ENCODE data around the gene HLF.

The HLF gene

DNA sequence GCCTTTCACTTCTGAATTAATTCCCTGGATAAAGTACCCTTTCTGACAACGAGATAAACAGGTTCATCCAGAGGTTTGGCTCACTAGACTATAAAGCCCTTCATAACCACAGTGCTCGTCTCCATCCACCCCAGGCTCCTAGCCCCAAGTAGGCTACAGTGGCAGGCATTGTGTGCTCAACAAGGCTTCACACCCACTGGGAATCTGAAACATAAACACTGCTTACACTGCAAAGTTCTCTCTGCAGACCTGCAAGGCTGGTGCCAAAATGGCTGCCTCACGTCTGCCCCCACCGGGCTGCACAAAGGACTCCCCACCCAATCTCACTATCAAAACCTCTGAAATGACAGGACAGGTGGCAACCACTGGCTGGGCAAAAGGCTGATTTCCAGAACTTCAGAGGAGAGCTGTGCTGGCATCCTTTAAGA, 5.1 kb upstream of the HLF start:
- no peak for DNase-seq

DNA sequence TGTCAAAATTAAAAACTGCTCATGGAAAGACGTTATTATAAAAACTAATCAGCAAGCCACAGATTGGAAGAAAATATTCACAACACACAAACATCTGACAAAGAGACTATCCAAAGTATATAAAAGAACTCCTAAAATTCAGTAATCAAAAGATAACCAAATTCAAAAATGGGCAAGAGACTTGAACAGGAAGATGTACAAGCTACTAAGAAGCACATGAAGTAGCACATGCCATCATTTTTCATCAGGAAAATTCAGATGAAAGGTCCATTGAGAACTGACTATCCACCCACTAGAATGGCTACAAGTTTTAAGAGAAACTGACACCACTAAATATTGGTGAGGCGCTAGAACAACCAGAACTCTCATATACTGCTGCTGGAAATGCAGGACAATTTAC, 3.4 kb upstream of the HLF start:
- no peak for DNase-seq

DNA sequence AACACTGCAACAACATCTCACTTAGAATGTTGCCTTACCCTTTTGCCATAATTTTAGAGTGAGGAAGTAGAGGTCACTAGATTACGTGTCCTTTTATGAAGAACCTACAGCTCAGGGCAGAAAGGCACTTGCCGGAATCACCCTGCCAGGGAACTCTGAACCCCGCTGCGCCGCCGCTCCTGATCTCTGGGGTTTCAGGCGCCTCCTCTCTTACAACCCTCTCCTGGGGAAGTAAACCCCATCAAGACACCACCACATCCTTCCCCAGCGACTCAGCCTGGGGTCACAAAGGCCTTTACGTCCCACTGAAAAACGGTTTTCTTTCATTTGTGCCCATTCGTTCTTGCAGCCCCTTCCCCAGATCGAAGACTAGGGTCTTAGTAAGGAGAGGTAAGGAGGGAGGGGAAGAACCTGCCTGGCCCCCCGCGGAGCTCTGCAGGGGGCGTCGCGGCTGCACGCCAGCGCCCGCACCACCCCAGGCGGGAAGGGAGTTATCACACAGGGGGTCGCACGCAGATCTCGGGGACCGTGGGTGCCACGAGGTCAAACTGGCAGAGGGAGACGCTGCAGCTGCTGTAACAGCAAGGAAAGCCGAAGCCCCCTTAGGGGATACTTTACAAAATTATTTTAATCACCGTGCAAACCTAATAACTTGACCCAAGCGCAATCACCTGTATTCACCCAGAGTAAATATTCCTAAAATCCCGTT, 1.0 kb upstream of the HLF start:
- DNase-seq = no peak

DNA sequence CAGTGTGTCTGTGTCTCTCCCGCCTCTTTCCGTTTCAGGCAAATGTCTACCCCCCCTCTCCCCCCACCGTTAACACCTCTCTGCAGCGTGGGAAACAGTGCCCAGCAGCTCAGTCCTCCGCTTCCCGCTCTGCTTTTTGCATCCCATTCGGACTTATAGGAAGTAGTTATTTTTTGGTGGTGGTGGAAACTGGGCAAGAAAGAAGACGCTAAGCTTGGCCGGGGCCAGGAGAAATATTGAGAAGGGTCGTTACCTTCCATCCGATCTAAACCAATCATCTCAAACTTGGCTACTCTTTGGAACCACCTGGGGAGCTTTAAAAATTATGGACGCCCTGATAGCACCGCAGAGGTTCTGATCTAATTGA, 499 bp upstream of the HLF start:
- DNase-seq = no peak

DNA sequence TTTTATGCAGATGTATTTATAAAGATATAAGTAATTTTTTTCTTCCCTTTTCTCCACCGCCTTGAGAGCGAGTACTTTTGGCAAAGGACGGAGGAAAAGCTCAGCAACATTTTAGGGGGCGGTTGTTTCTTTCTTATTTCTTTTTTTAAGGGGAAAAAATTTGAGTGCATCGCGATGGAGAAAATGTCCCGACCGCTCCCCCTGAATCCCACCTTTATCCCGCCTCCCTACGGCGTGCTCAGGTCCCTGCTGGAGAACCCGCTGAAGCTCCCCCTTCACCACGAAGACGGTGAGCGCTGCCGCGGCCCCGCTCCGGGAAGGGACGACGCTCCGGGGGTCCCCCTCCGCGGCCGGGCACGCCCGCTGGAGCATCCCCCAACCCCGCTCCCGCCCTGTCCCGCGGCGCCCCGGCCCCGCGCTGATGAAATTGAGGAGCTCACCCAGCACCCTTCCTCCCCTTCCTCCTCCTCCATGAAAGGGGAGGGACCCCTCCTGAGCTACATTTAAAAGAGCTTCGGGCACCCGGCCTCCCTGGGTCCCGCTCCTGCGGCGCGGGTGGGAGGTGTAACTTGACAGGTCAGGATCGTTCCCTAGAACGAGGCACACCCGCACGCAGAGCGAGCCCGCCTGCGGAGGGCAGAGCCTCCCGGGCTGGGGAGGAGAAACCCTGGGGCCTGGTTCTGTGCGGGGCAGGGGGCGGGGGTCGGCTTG, 706 bp downstream of the HLF start:
- no peak for DNase-seq

DNA sequence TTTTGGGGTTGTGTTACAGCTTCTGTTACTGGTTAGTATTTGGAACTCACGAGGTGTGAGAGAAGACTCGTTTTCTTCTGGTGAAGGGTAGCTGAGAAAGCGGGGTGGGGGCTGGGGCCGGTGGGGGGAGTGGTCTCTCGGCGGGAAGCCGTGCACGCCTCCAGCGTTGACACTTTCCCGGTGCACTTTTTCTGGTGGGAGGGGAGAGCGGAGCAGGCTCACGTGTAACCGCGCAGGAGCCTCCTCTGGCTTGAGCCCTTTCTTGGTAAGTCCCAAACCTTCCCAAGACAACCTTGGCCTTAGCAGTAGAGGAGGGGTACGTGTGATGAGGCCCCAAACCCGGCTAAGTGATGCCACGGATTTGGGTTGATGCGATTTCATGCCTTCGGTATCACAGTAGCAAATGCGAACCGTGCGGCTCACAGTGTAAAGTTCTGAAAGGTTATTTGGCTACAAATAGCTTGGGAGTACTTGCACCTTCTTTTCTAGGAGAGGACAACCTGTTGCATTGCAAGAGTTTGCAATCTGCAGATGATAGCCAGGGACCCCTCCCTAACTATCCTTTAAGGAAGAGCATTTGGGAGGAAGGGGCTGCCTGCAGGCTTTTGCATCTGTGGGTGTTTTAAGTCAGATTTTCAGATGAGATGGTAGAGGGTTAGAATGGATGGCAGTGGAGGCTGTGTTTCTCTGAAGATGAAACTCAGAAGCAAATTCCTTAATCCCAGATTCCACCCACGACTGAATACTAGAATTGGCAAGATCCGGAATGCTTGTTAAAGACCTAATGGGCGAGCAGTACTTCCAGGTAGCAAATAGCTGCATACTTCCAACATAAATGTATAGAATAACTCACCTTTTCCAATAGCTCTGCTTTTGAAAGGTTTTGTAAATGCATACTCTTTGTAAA, 1.5 kb downstream of the HLF start:
- DNase-seq = no peak

DNA sequence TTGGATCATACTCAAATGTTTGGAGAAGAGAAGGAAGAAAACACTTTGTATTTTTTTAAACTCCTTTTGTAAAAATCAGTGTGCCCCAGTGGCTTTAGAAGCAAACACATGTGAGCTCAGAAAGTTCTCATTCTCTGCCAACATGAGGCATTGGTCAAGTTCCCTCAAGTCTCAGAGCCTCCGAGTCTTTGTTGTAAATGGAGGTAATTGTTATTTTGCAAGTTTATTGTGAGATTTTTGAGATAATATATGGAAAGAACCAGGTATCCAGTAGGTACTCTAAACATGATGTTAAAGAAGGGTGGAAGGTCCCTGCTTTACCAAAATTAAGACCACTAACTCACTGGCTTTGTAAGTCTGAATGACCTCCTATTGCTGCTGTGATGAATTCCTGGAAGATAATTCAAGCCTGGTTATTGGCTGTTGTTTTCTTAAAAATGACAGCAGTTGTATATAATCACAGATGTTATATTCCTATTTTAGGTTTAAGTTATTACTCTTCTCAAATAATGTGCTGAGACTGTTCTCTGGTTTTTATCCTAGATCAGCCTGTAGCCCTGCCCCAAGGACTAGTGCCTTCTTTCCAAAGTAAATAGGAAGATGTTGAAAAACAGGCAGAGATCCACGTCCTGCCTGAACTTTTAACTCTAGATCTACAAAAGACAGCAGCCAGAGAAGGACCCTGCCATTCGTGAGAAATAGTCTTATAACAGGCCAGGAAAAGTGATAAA, 2.4 kb downstream of the HLF start:
- DNase-seq = no peak

DNA sequence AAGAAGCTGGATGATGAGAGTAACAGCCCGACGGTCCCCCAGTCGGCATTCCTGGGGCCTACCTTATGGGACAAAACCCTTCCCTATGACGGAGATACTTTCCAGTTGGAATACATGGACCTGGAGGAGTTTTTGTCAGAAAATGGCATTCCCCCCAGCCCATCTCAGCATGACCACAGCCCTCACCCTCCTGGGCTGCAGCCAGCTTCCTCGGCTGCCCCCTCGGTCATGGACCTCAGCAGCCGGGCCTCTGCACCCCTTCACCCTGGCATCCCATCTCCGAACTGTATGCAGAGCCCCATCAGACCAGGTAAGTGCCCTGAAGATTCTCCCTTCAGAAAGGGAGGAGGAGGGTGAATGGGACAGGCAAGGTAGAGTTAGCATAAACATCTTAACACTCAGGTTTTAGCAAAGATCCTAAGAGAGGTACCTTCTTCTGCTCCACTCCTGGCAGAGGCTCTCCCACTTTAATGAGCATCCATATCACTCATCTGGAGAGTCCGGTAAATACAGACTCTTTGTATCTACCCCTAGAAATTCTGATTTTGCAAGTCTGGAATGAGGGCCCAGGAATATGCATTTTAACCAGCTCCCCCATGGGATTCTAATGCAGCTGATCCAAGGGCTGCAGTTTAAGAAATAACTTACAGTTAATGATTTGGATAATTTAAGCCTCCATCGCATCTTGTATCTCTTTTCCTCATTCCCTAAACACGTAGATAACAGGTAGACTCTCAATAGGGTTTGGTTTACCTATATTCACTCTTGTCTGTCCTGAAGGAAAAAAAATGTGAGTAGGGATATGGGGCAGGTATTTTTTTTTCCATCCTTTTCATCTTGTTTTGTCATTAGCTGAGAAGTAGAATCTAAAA, 3.3 kb downstream of the HLF start:
- DNase-seq = no peak

DNA sequence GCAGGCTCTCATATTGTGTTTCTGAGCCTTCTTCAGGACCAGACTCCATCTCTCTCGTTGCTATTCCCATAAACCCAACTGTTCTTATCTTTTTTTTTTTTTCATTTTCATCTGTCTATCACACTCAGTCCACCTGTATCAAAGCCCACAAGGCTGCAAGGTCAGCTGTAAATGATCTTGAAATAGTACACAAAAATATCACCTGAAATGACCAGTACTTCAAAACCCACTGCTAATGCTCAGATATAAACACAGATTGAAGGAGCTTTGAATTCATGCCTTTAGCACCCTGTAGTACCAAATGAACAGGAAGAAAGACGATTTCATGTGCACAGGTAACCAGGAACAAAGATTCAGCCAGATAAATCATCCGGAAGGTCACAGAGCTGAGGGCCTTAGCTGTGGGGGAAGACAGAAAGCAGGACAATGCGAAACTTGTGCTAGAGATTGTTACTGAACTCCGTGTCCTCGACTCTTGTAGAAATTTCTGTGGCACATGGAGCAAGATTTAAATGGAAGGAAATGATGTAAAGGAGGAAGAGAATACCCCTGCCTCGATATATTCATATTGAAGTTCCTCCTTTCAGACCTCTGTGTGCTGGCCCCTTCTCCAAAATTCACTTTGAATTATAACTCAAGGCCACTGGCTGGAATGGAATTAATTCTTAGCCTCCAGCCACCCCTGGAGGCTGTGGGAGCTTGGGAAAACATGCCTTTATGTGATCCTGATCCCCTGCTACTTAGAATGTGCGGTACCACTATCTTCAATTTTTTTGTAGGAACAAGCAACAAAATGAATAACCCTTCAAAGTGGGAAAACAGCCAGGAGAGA, 4.1 kb downstream of the HLF start:
- no peak for DNase-seq

DNA sequence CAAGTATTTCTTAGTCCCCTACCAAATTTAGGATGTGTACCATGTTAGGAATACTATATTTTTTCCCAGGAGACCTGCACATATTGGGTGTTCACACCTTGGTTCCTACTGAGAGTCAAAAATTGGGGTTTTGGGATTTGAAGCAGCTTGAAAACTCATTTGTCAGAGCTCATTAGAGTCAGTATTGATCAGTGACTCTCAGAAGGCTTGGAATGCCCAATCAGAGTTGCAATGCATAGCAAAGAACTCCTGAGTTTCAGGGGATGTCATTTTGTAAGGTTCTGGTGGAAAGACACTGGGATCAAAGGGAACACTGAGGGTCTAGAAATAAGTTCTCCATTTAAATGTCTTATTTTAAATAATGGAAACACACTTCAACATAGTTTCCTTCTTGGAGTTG, 5.1 kb downstream of the HLF start:
- no peak for DNase-seq

DNA sequence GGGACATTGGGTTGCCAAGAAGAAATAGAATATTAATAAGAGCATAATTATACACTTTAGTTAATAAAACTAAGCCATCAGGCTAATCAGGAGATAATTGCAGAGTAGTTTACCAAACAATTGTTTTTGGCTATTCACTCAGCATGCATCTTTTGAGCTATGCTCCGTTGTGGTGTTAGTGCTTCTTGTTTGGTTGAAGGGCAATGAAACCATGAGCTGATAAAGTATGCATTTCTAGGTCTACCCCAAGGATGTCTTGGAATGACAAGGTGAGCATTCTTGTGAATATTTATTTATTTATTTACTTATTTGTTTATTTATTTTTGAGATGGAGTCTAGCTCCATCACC, 6.4 kb downstream of the HLF start:
- DNase-seq = no peak

DNA sequence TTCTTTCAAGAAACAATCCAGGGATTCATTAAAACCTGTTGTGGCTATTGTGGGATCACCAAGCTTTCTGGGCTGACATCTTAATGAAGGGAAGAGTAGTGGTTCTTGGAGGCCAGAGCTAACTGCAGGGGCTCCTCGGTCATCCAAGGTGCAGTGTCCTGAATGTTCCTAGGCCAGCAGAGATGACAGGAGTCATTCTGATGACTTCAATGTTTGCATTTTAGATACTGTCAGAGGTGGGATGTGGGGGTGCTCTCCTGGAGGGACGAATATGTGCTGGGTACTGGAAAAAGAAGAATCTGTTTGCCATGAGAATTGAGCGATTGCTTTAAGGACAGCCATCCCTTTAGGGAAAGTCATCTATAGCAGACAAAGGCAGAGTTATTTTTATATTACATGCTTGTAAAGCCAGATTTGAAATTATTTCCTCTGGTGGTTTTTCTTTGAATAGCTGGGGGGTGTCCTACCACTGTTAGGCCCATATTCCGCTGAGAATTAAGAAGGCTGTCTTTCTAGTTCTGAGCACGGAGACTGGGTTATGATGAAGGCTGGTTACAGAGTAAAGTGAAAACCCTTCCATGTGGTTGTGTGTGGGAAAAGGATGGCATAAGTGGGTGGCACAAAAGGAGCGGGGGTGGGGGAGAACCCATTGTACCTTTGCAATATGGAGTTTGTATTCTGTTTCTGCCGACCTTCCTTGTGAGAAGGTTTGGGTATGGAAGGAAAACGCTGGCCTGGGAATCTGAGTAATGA, 7.4 kb downstream of the HLF start:
- no peak for DNase-seq

DNA sequence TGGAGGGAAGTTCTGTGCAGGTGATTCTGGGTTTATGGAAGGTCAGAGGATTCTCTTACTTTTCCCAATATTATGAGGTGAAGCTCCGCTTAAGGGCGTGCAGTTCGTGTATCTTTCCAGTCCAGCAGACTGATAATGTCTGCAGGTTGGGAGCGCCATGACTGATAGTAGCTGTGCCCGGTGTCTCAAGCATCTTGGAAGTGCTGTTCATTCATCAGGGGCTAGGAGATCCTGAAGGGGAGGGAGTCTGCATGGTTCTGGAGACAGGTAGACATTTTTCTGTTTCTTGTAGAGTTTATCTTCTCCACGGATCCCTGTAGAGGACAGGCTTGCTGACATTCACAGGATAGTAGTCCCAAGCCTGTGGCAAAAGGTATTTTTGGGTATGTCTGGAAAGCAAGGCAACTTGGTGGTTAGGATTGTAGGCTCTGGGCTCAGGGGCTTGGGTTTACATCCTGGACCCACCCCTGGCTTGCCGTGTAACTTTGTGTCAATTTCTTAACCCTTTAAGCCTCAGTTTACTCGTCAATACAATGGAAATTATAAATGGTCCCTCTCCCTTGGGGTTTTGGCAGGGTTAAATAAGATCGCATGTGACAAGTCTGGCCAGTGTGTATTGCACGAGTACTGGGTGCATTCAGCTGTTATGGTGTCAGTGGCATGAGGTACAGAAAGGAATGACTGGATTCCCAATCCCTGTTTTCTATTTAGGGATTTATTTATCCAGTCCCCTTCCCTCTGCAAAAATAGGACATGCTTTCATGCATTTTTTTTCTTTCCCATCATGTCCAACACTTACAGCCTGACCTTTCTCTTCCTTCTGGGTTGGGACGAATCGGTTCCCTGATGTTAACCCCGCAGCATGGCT, 8.2 kb downstream of the HLF start:
- no peak for DNase-seq

DNA sequence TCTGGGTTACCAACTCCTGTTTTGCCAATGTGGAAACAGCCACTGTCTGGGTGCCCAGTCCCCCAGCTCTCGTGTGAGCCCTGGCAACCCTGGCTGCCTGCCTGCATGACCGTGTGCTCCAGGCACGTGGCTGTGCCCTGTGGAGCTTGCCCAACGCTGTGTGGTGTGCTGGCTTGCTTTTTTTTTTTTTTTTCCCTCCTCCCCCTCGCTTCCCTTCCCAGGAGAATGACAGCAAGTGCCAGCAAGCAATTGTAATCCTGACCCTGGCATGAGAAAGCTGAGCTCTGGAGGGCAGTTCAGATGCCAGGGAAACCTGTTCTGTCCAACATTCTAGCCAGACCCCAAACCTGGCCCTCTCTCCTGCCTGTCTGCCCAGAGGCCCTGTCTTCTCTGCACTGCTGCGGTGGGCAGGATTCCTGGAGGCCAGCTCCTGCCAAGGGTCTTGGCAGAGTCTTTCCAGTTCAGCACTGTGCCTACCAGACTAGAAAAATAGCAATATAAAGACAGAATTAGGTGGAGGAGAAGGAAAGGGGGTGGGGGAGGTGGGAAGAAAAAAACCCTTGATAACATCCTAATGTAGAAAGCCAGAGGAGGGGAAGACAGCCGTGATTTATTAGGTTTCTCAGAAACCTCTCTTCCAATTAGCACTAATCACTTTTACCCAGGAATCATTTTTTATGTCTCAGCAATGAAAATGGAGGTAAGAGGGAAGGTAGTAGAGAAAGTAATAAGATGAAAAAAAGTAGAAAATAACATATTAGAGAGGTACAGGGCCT, 9.0 kb downstream of the HLF start:
- no peak for DNase-seq

DNA sequence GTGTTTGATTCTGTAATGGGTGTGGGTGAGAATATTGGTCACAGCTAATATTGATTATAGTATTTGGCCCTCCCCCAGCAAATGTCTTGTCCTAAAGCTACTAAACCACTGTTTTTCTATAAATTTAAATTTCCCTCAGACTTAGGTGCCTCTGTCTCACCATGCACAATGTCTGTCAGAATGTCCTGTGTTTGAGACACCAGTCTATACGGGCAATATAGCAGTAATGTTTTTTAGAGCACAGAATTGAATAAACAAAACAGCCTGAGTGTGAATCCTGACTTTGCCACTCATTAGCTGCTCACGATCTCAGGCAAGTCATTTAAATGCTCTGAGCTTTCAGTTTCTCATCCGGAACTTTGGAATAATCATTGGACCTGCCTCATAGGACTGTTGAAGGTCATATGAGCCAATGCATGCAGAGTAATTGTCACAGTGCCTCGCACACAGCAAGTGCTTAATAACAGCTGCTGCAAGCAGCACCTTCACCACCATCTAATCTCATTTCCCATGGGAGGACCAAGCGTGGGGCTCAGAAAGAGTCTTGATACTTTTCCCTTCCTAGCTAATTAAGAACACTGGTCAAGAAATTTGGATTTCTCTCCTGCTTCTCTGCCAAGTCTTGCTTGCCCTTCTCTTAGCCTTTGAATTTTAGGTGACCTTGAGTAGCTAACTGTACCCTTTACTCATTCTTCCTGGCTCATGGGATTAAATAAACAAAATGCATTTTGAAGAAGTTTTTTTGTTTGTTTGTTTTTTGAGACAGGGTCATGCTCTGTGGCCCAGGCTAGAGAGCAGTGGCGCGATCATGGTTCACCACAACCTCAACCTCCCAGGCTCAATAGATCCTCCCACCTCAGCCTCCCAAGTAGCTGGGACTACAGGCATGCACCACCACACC, 9.8 kb downstream of the HLF start:
- no peak for DNase-seq

DNA sequence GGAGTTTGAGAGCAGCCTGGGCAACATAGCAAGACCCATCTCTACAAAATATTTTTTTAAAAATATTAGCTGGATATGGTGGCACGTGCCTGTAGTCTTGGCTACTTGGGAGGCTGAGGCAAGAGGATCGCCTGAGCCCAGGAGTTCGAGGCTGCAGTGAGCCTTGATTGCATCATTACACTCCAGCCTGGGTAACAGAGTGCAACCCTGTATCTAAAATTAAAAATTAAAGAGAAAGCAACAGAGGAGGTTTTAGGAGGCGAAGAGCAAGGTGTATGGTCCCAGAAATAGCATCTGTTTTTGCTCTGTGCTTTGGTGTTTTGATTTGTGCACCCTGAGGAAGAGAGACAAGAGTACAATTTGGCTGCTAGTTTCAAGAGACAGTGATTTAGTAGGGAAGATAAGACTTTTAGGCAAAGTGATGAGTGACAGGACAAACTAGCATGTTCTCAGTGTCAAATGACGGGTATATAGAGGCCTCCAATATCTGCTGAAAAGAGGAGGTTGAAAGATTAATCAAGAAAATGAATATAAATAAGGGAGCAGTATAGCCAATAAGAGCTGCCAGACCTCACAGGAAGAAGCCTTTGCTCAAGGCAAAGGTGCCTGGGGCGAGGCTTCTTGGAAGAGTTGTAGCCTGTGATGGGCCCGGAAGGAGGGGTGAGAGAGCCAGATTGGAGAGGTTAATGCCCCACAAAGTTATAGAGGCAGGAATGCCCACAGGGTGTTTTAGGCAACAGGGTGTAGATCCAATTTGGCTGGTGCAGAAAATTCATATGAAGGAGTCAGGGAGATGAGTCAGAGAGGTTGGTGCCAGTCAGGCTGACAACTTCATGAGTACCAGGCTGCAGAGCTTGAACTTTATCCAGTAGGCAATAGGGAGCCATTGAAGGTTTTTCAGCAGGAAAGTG, 11.4 kb downstream of the HLF start:
- DNase-seq = no peak

All from activated CD8-positive, alpha-beta memory T cell treated with anti-CD3 and anti-CD28 coated beads, Interleukin-2, amount 50 U/mL, for 4 hours (primary cell).